Measurements from ENCODE around the gene BDNF. TPM values are rescaled to one million over a fixed set of nuclear protein-coding genes. Genes with fewer than 3 reads are reported as not detected.
"Not testable (repeated sequence)": the region's sequence is repeated elsewhere in the genome, so short reads cannot be mapped to it uniquely, and the experiment has no call there.

The BDNF gene
- total RNA-seq, 2 experiments from 2014 or later: not detected

- CTCF ChIA-PET: interaction anchor here (0.6 kb wide), 1 partner anchor 8 kb away, joined by 3 read pairs; no protein-coding TSS in a partner anchor
- no peak overlapping the region for H3K4me3 Mint-ChIP-seq
- ATAC-seq (no peak), DNase-seq (no peak)
- no peaks in the 10 kb centered on the region for H3K36me3 Mint-ChIP-seq (ENCODE audit: low read depth)
- H3K4me1 Mint-ChIP-seq: no peaks in the 10 kb centered on the region
- intact Hi-C loops (cut with DNase I, micrococcal nuclease): no loop called here
- H3K27ac Mint-ChIP-seq: no peak overlapping the region
- POLR2A ChIA-PET: no interaction called here
- peaks cover 23% of the 10 kb centered on the region for H3K27me3 Mint-ChIP-seq
- H3K9me3 Mint-ChIP-seq (ENCODE audit: low read depth): no peaks in the 10 kb centered on the region
These were observed 7.5 kb downstream of the BDNF start for GRCh38 chr11:27692781-27693180.

GRCh38 chr11:27688076-27688475 is 12.2 kb downstream of the BDNF start:
- intact Hi-C loops (cut with DNase I, micrococcal nuclease): no loop called here
- DNase-seq (no peak), ATAC-seq (no peak)
- CTCF ChIA-PET: no interaction called here
- POLR2A ChIA-PET: no interaction called here
- H3K36me3 Mint-ChIP-seq (ENCODE audit: low read depth): no peaks in the 10 kb centered on the region
- H3K4me1 Mint-ChIP-seq: no peaks in the 10 kb centered on the region
- H3K27ac Mint-ChIP-seq: no peak overlapping the region
- H3K27me3 Mint-ChIP-seq: no peaks in the 10 kb centered on the region
- peaks cover 2% of the 10 kb centered on the region for H3K9me3 Mint-ChIP-seq (ENCODE audit: low read depth)
- H3K4me3 Mint-ChIP-seq: no peak overlapping the region

GRCh38 chr11:27681664-27682063 is 18.6 kb downstream of the BDNF start:
- peaks cover 2% of the 10 kb centered on the region for H3K9me3 Mint-ChIP-seq (ENCODE audit: low read depth)
- no peaks in the 10 kb centered on the region for H3K4me1 Mint-ChIP-seq
- H3K27me3 Mint-ChIP-seq: no peaks in the 10 kb centered on the region
- DNase-seq (no peak), ATAC-seq (no peak)
- CTCF ChIA-PET: interaction anchor here (1.1 kb wide), 1 partner anchor 12 kb away, joined by 3 read pairs; no protein-coding TSS in a partner anchor
- intact Hi-C loops (cut with DNase I, micrococcal nuclease): no loop called here
- H3K4me3 Mint-ChIP-seq: no peak overlapping the region
- no peak overlapping the region for H3K27ac Mint-ChIP-seq
- no peaks in the 10 kb centered on the region for H3K36me3 Mint-ChIP-seq (ENCODE audit: low read depth)
- POLR2A ChIA-PET: no interaction called here

GRCh38 chr11:27679136-27680015 is 20.9 kb downstream of the BDNF start:
- H3K4me1 Mint-ChIP-seq: no peaks in the 10 kb centered on the region
- H3K27ac Mint-ChIP-seq: no peak overlapping the region
- ATAC-seq (no peak), DNase-seq (no peak)
- CTCF ChIA-PET: no interaction called here
- H3K27me3 Mint-ChIP-seq: no peaks in the 10 kb centered on the region
- peaks cover 2% of the 10 kb centered on the region for H3K9me3 Mint-ChIP-seq (ENCODE audit: low read depth)
- no peak overlapping the region for H3K4me3 Mint-ChIP-seq
- POLR2A ChIA-PET: no interaction called here
- intact Hi-C loops (cut with DNase I, micrococcal nuclease): no loop called here
- H3K36me3 Mint-ChIP-seq (ENCODE audit: low read depth): no peaks in the 10 kb centered on the region

- ATAC-seq (no peak), DNase-seq (no peak)
- H3K4me3 Mint-ChIP-seq: no peak overlapping the region
- ChIA-PET CTCF (no interaction called here), POLR2A (no interaction called here)
- H3K36me3 Mint-ChIP-seq (ENCODE audit: low read depth): no peaks in the 10 kb centered on the region
- peaks cover 2% of the 10 kb centered on the region for H3K9me3 Mint-ChIP-seq (ENCODE audit: low read depth)
- H3K27ac Mint-ChIP-seq: no peak overlapping the region
- no peaks in the 10 kb centered on the region for H3K4me1 Mint-ChIP-seq
- intact Hi-C loops (cut with DNase I, micrococcal nuclease): no loop called here
- H3K27me3 Mint-ChIP-seq: no peaks in the 10 kb centered on the region
These were observed 22.0 kb downstream of the BDNF start for GRCh38 chr11:27678242-27678641.

- H3K9me3 Mint-ChIP-seq (ENCODE audit: low read depth): peaks cover 2% of the 10 kb centered on the region
- no peak overlapping the region for H3K27ac Mint-ChIP-seq
- ATAC-seq (no peak), DNase-seq (no peak)
- H3K36me3 Mint-ChIP-seq (ENCODE audit: low read depth): no peaks in the 10 kb centered on the region
- no peaks in the 10 kb centered on the region for H3K4me1 Mint-ChIP-seq
- no peaks in the 10 kb centered on the region for H3K27me3 Mint-ChIP-seq
- H3K4me3 Mint-ChIP-seq: no peak overlapping the region
- ChIA-PET CTCF (no interaction called here), POLR2A (no interaction called here)
- intact Hi-C loops (cut with DNase I, micrococcal nuclease): no loop called here
These were observed 23.1 kb downstream of the BDNF start for GRCh38 chr11:27677108-27677507.

GRCh38 chr11:27673979-27674663 is 26.1 kb downstream of the BDNF start:
- DNase-seq (no peak), ATAC-seq (no peak)
- ChIA-PET POLR2A (no interaction called here), CTCF (interaction anchor here (0.6 kb wide), 1 partner anchor 44 kb away, joined by 3 read pairs; no protein-coding TSS in a partner anchor)
- no peak overlapping the region for H3K27ac Mint-ChIP-seq
- no peak overlapping the region for H3K4me3 Mint-ChIP-seq
- H3K27me3 Mint-ChIP-seq: no peaks in the 10 kb centered on the region
- H3K36me3 Mint-ChIP-seq (ENCODE audit: low read depth): no peaks in the 10 kb centered on the region
- intact Hi-C loops (cut with DNase I, micrococcal nuclease): no loop called here
- H3K9me3 Mint-ChIP-seq (ENCODE audit: low read depth): peaks cover 6% of the 10 kb centered on the region
- no peaks in the 10 kb centered on the region for H3K4me1 Mint-ChIP-seq

GRCh38 chr11:27672836-27673464 is 27.3 kb downstream of the BDNF start:
- DNase-seq (no peak), ATAC-seq (no peak)
- no peaks in the 10 kb centered on the region for H3K36me3 Mint-ChIP-seq (ENCODE audit: low read depth)
- POLR2A ChIA-PET: no interaction called here
- CTCF ChIA-PET: no interaction called here
- intact Hi-C loops (cut with DNase I, micrococcal nuclease): no loop called here
- no peak overlapping the region for H3K4me3 Mint-ChIP-seq
- H3K27me3 Mint-ChIP-seq: no peaks in the 10 kb centered on the region
- no peaks in the 10 kb centered on the region for H3K4me1 Mint-ChIP-seq
- no peak overlapping the region for H3K27ac Mint-ChIP-seq
- peaks cover 6% of the 10 kb centered on the region for H3K9me3 Mint-ChIP-seq (ENCODE audit: low read depth)

GRCh38 chr11:27665508-27666101 is 34.6 kb downstream of the BDNF start:
- Mint-ChIP-seq H3K9me3 (ENCODE audit: low read depth) (peaks cover 11% of the 10 kb centered on the region), H3K36me3 (ENCODE audit: low read depth) (peaks cover 10% of the 10 kb centered on the region)
- CTCF ChIA-PET; H3K27me3 Mint-ChIP-seq; POLR2A ChIA-PET; intact Hi-C loops (cut with DNase I, micrococcal nuclease); H3K4me1 Mint-ChIP-seq; H3K4me3 Mint-ChIP-seq; ATAC-seq; H3K27ac Mint-ChIP-seq; DNase-seq: not testable (repeated sequence)

GRCh38 chr11:27663326-27663725 is 36.9 kb downstream of the BDNF start:
- ChIA-PET POLR2A (no interaction called here), CTCF (interaction anchor here (0.6 kb wide), 1 partner anchor 11 kb away, joined by 4 read pairs; no protein-coding TSS in a partner anchor)
- no peak for ATAC-seq
- intact Hi-C loops (cut with DNase I, micrococcal nuclease): no loop called here
- peaks cover 11% of the 10 kb centered on the region for H3K9me3 Mint-ChIP-seq (ENCODE audit: low read depth)
- no peaks in the 10 kb centered on the region for H3K27me3 Mint-ChIP-seq
- H3K36me3 Mint-ChIP-seq (ENCODE audit: low read depth): peaks cover 17% of the 10 kb centered on the region
- H3K4me3 Mint-ChIP-seq: no peak overlapping the region
- no peak for DNase-seq
- H3K27ac Mint-ChIP-seq: no peak overlapping the region
- H3K4me1 Mint-ChIP-seq: no peaks in the 10 kb centered on the region

GRCh38 chr11:27660171-27660570 is 40.1 kb downstream of the BDNF start:
- Mint-ChIP-seq H3K9me3 (ENCODE audit: low read depth) (peaks cover 9% of the 10 kb centered on the region), H3K36me3 (ENCODE audit: low read depth) (peaks cover 17% of the 10 kb centered on the region), H3K27ac (no peak overlapping the region), H3K4me3 (no peak overlapping the region), H3K27me3 (no peaks in the 10 kb centered on the region), H3K4me1 (no peaks in the 10 kb centered on the region)
- ChIA-PET CTCF (interaction anchor here (0.7 to 0.9 kb wide), 2 partner anchors 19 to 409 kb away, joined by 4 read pairs; no protein-coding TSS in a partner anchor), POLR2A (no interaction called here)
- no peak for DNase-seq
- ATAC-seq: no peak
- intact Hi-C loops (cut with DNase I, micrococcal nuclease): no loop called here
